B cell (primary cell): ENCODE data around the gene TACO1. TPM values are rescaled to one million over a fixed set of nuclear protein-coding genes. Genes with fewer than 3 reads are reported as not detected.

Source experiments
- ATAC-seq: fragments of 200-7000 bp; cut with Tn5 transposase; one replicate; pipeline ENCODE4 v1.10.0; 2021; ENCODE audit warnings: low read depth, mild to moderate bottlenecking, moderate number of reproducible peaks, moderate library complexity
- CTCF ChIA-PET: fragments of 350-600 bp; sonication (Branson Sonifier 250); formaldehyde crosslinking; loops from one replicate; lab custom pipeline; 2021; ENCODE audit warnings: antibody characterized with exemption, inconsistent platforms; lab: Charles Lee
- POLR2A ChIA-PET: fragments of 350-600 bp; sonication (Branson Sonifier 250); formaldehyde crosslinking; loops from one replicate; lab custom pipeline; 2021; ENCODE audit warnings: antibody characterized with exemption; lab: Charles Lee
- DNase-seq: peaks from one replicate; pipeline ENCODE4 v3.0.0; 2013
- H2AFZ ChIP-seq: 2 replicates; pipeline ENCODE4 v1.6.1; 2012; ENCODE audit warnings: mild to moderate bottlenecking, low read depth, low read length; ENCODE audit not compliant: insufficient read depth, poor library complexity, severe bottlenecking
- H3K27ac ChIP-seq, 2 donors: 1 replicate in 1 of 2; 2 replicates in 1 of 2; pipeline ENCODE4 v1.5.1; 2012 to 2013; ENCODE audit warnings: low read length in 2 of 2, mild to moderate bottlenecking in 2 of 2, moderate library complexity in 1 of 2
- H3K27me3 ChIP-seq, 4 experiments: fragments of 200-600 bp in 1 of 4; sonication (generic) in 1 of 4; replicated peaks in 1 of 4; 1 replicate in 2 of 4; 2 replicates in 2 of 4; pipeline versions ENCODE4 v1.6.1 to v1.7.0; 2013 to 2016; ENCODE audit warnings: low read length in 3 of 4, mild to moderate bottlenecking in 2 of 4, mixed read lengths in 1 of 4, moderate library complexity in 1 of 4; ENCODE audit not compliant: insufficient read depth in 4 of 4, control insufficient read depth in 3 of 4; ENCODE audit errors: control extremely low read depth in 1 of 4
- H3K36me3 ChIP-seq, 2 experiments: replicated peaks in 1 of 2; 1 replicate in 1 of 2; 2 replicates in 1 of 2; pipeline versions ENCODE4 v1.6.1 to v1.7.1; 2013; ENCODE audit warnings: low read length in 1 of 2; ENCODE audit not compliant: insufficient read depth in 2 of 2, control insufficient read depth in 1 of 2; ENCODE audit errors: control extremely low read depth in 1 of 2, extremely low read depth in 1 of 2
- H3K4me1 ChIP-seq, 2 donors: fragments of 200-600 bp in 1 of 2; sonication (generic) in 1 of 2; 1 replicate in 1 of 2; 2 replicates in 1 of 2; pipeline versions ENCODE4 v1.5.1 to v1.6.1; 2013 to 2017; ENCODE audit warnings: low read length in 2 of 2; ENCODE audit not compliant: control insufficient read depth in 2 of 2, insufficient read depth in 2 of 2
- H3K4me2 ChIP-seq: replicated peaks from 2 replicates; pipeline ENCODE3; 2012; ENCODE audit warnings: mild to moderate bottlenecking, low read depth, low read length; ENCODE audit not compliant: poor library complexity, severe bottlenecking
- H3K4me3 ChIP-seq, 5 experiments: fragments of 200-600 bp in 1 of 5; sonication (generic) in 1 of 5; 1 replicate in 3 of 5; 2 replicates in 2 of 5; pipeline versions ENCODE4 v1.5.1 to v1.7.0; 2011 to 2016; ENCODE audit warnings: low read length in 4 of 5, mild to moderate bottlenecking in 4 of 5, low read depth in 2 of 5, control low read depth in 1 of 5, moderate library complexity in 1 of 5; ENCODE audit not compliant: insufficient read depth in 1 of 5; ENCODE audit errors: control extremely low read depth in 1 of 5, extremely low read depth in 1 of 5
- H3K79me2 ChIP-seq: fragments of 200-600 bp; sonication (generic); one replicate; pipeline ENCODE4 v1.6.0; 2016; ENCODE audit warnings: low read length; ENCODE audit not compliant: control insufficient read depth, insufficient read depth
- H3K9ac ChIP-seq: fragments of 200-600 bp; sonication (generic); 2 replicates; pipeline ENCODE4 v1.6.1; 2017; ENCODE audit warnings: mild to moderate bottlenecking, low read length, moderate library complexity
- H3K9me3 ChIP-seq, 3 donors: one replicate each; pipeline versions ENCODE4 v1.6.1 to v1.7.1; 2013; ENCODE audit warnings: low read length in 2 of 3; ENCODE audit not compliant: control insufficient read depth in 2 of 3, insufficient read depth in 1 of 3; ENCODE audit errors: control extremely low read depth in 1 of 3
- H4K20me1 ChIP-seq: 2 replicates; pipeline ENCODE4 v1.6.0; 2012; ENCODE audit warnings: mild to moderate bottlenecking, low read length; ENCODE audit not compliant: insufficient read depth, control insufficient read depth, poor library complexity, severe bottlenecking
- H3K27ac Mint-ChIP-seq: one replicate; pipeline ENCODE4 v1.8.0; 2021; ENCODE audit warnings: mixed read lengths
- H3K27me3 Mint-ChIP-seq: one replicate; pipeline ENCODE4 v1.8.0; 2021; ENCODE audit warnings: mixed read lengths
- H3K4me1 Mint-ChIP-seq: one replicate; pipeline ENCODE4 v1.8.0; 2021; ENCODE audit warnings: mixed read lengths
- H3K4me3 Mint-ChIP-seq: one replicate; pipeline ENCODE4 v1.8.0; 2021; ENCODE audit warnings: mixed read lengths
- H3K9me3 Mint-ChIP-seq: one replicate; pipeline ENCODE4 v1.8.0; 2022; ENCODE audit warnings: mixed read lengths; ENCODE audit not compliant: insufficient read depth
- CTCF ChIP-seq: fragments of 200-600 bp; IDR thresholded peaks from one replicate; pipeline ENCODE4 v1.8.0; 2022; ENCODE audit warnings: antibody characterized with exemption, mild to moderate bottlenecking
- EZH2 ChIP-seq: IDR thresholded peaks from 2 replicates; pipeline ENCODE4 v1.6.1; 2012; ENCODE audit warnings: borderline replicate concordance, low read depth, mild to moderate bottlenecking, moderate library complexity, low read length; ENCODE audit not compliant: insufficient read depth, poor library complexity, severe bottlenecking
- WGBS: methylation state at CpG from one replicate; pipeline ENCODE4 v1.1.5; 2013; ENCODE audit warnings: missing lambda C conversion rate; ENCODE audit not compliant: insufficient coverage; 5-methylcytosine and 5-hydroxymethylcytosine counted together
- intact Hi-C: fragments of 100-400 bp; cut with micrococcal nuclease; formaldehyde crosslinking; loops from one replicate; pipeline ENCODE4 v1.10.0; 2022
- polyA plus RNA-seq: library from polyadenylated mRNA; depleted of rRNA; stranded (reverse); fragments of >200 nt; gene quantifications from 2 replicates; pipeline ENCODE4 v1.2.3, GENCODE V29; 2012
- total RNA-seq, 2 donors: library from RNA; stranded (reverse); fragments of 120-200 nt in 1 of 2; gene quantifications; 1 replicate in 1 of 2; 2 replicates in 1 of 2; pipeline versions ENCODE4 v1.2.3 to v1.2.4, GENCODE V29; 2013 to 2022

The TACO1 gene
- total and polyA plus RNA-seq, 2 donors (not counting 1 experiment from before 2014, with no cell fraction given) = 9.7 to 17.2 TPM

GRCh38 chr17:63621229-63621683 lies 20.6 kb downstream of the TACO1 start:
- Histone ChIP-seq H3K9me3 (no peaks in the 10 kb centered on the region), H3K4me1 (peaks cover 18 to 19% of the 10 kb centered on the region in 2 donors), H3K79me2 (peaks cover 35% of the 10 kb centered on the region), H2AFZ (peak overlapping the region; percentile 99), H4K20me1 (peaks cover 28% of the 10 kb centered on the region), H3K27ac (peak overlapping the region; percentile 47 to 79), H3K9ac (peak overlapping the region; percentile 91), H3K36me3 (no peaks in the 10 kb centered on the region), H3K27me3 (no peaks in the 10 kb centered on the region), H3K4me2 (peak overlapping the region; percentile 97), H3K4me3 (peak overlapping the region; percentile 49 to 90 (median 71))
- peak overlapping the region; percentile 95 for H3K4me3 Mint-ChIP-seq
- TF ChIP-seq CTCF (no peak), EZH2 (no peak)
- H3K27ac Mint-ChIP-seq = peak overlapping the region; percentile 97
- no peaks in the 10 kb centered on the region for H3K27me3 Mint-ChIP-seq
- POLR2A ChIA-PET = interaction anchor here (0.6 to 2.8 kb wide), 7 partner anchors 17 to 399 kb away, joined by 5 to 48 read pairs (median 9); partner anchors contain the start of genes CCDC47, DCAF7, DDX42 and LIMD2
- no peak for ATAC-seq
- intact Hi-C loops = loop anchor here (1.0 to 5.0 kb wide), 3 partner anchors 9 to 654 kb away; partner anchors contain the start of gene TANC2
- H3K9me3 Mint-ChIP-seq = no peaks in the 10 kb centered on the region
- no peak for DNase-seq
- CTCF ChIA-PET = interaction anchor here (0.6 to 4.1 kb wide), 7 partner anchors 10 to 900 kb away, joined by 3 to 30 read pairs (median 4); no protein-coding TSS in a partner anchor
- WGBS = 0% methylated on average over 6 of the region's 10 CpGs
- H3K4me1 Mint-ChIP-seq = peaks cover 34% of the 10 kb centered on the region
